Endodermal cell (in vitro differentiated cells): ENCODE data around the gene TLR1. TPM values are rescaled to one million over a fixed set of nuclear protein-coding genes. Genes with fewer than 3 reads are reported as not detected.

Experiments used
- DNase-seq: peaks from one replicate; pipeline ENCODE4 v3.0.0-alpha.2; 2017
- H3K27ac ChIP-seq: 2 replicates; pipeline ENCODE4 v1.5.1; 2013; ENCODE audit warnings: mild to moderate bottlenecking, low read depth, low read length, moderate library complexity
- H3K27me3 ChIP-seq: 2 replicates; pipeline ENCODE4 v1.6.1; 2013; ENCODE audit warnings: mild to moderate bottlenecking, low read length, moderate library complexity; ENCODE audit not compliant: insufficient read depth, control insufficient read depth, poor library complexity, severe bottlenecking
- H3K36me3 ChIP-seq: 2 replicates; pipeline ENCODE4 v1.7.0; 2013; ENCODE audit warnings: mild to moderate bottlenecking, low read length, moderate library complexity; ENCODE audit not compliant: control insufficient read depth, insufficient read depth
- H3K4me1 ChIP-seq: one replicate; pipeline ENCODE4 v1.7.0; 2013; ENCODE audit warnings: low read length; ENCODE audit not compliant: control insufficient read depth, insufficient read depth
- H3K4me3 ChIP-seq: 2 replicates; pipeline ENCODE4 v1.5.1; 2013; ENCODE audit warnings: mild to moderate bottlenecking, low read length, moderate library complexity
- H3K9ac ChIP-seq: 2 replicates; pipeline ENCODE4 v1.6.1; 2013; ENCODE audit warnings: mild to moderate bottlenecking, low read length, moderate library complexity; ENCODE audit not compliant: poor library complexity, severe bottlenecking; ENCODE audit errors: extremely low read depth
- H3K9me3 ChIP-seq: 2 replicates; pipeline ENCODE4 v1.6.1; 2013; ENCODE audit warnings: mild to moderate bottlenecking, low read length, moderate library complexity; ENCODE audit not compliant: control insufficient read depth
- H3K27ac Mint-ChIP-seq: 2 replicates; pipeline ENCODE4 v1.8.0; 2020; ENCODE audit warnings: mixed read lengths
- H3K27me3 Mint-ChIP-seq: 2 replicates; pipeline ENCODE4 v1.8.0; 2021; ENCODE audit warnings: mild to moderate bottlenecking, mixed read lengths; ENCODE audit not compliant: insufficient read depth
- H3K36me3 Mint-ChIP-seq: 2 replicates; pipeline ENCODE4 v1.8.0; 2020; ENCODE audit warnings: low read depth, mixed read lengths
- H3K4me1 Mint-ChIP-seq: 2 replicates; pipeline ENCODE4 v1.8.0; 2020; ENCODE audit warnings: mixed read lengths
- H3K4me3 Mint-ChIP-seq: 2 replicates; pipeline ENCODE4 v1.8.0; 2020; ENCODE audit warnings: mild to moderate bottlenecking, moderate library complexity, mixed read lengths
- H3K9me3 Mint-ChIP-seq: 2 replicates; pipeline ENCODE4 v1.8.0; 2020; ENCODE audit warnings: mild to moderate bottlenecking, mixed read lengths
- CTCF ChIP-seq: fragments of 200-600 bp; sonication (generic); conservative IDR thresholded peaks from 2 replicates; pipeline ENCODE4 v1.5.0; 2021; ENCODE audit warnings: antibody characterized with exemption, mild to moderate bottlenecking
- WGBS, 2 experiments: methylation state at CpG; one replicate each; pipeline versions ENCODE4 v1.1.5 to v1.1.7; 2013; ENCODE audit warnings: missing lambda C conversion rate in 2 of 2, mixed read lengths in 1 of 2; ENCODE audit not compliant: insufficient coverage in 1 of 2, insufficient read length in 1 of 2; 5-methylcytosine and 5-hydroxymethylcytosine counted together
- total RNA-seq, 2 donors: library from RNA; stranded (reverse); fragmentation: NEBNext Ultra II Directional in 1 of 2; extraction: Animal tissue kit (Norgen Biotek cat#: 25700) in 1 of 2; gene quantifications; 2 replicates in 1 of 2; 3 replicates in 1 of 2; pipeline ENCODE4 v1.2.1, GENCODE V29; 2021

The TLR1 gene
- total RNA-seq, 2 donors from 2014 or later, result 0.09 TPM; not detected in 1

GRCh38 chr4:38800366-38800765 lies 4.2 kb downstream of the TLR1 start:
- Histone ChIP-seq H3K4me1 (no peaks in the 10 kb centered on the region), H3K9me3 (no peaks in the 10 kb centered on the region), H3K9ac (no peak overlapping the region), H3K4me3 (no peak overlapping the region), H3K27me3 (no peaks in the 10 kb centered on the region), H3K27ac (no peak overlapping the region), H3K36me3 (no peaks in the 10 kb centered on the region)
- TF ChIP-seq CTCF, result no peak
- Mint-ChIP-seq H3K36me3 (no peaks in the 10 kb centered on the region), H3K27ac (no peak overlapping the region), H3K27me3 (no peaks in the 10 kb centered on the region), H3K9me3 (peaks cover 19% of the 10 kb centered on the region), H3K4me3 (no peak overlapping the region), H3K4me1 (no peaks in the 10 kb centered on the region)
- no peak for DNase-seq
- WGBS, 2 experiments, result 92% methylated on average over 2 of the region's 2 CpGs; no CpG with 5 or more reads in 1 of the 2 experiments

GRCh38 chr4:38795087-38795486 lies 9.5 kb downstream of the TLR1 start:
- H3K27ac Mint-ChIP-seq, result no peak overlapping the region
- no peaks in the 10 kb centered on the region for H3K27me3 Mint-ChIP-seq
- Histone ChIP-seq H3K27me3 (no peaks in the 10 kb centered on the region), H3K9ac (no peak overlapping the region), H3K27ac (no peak overlapping the region), H3K9me3 (no peaks in the 10 kb centered on the region), H3K36me3 (no peaks in the 10 kb centered on the region), H3K4me1 (no peaks in the 10 kb centered on the region), H3K4me3 (no peak overlapping the region)
- H3K4me1 Mint-ChIP-seq, result no peaks in the 10 kb centered on the region
- H3K36me3 Mint-ChIP-seq, result no peaks in the 10 kb centered on the region
- no peak for DNase-seq
- no peak overlapping the region for H3K4me3 Mint-ChIP-seq
- H3K9me3 Mint-ChIP-seq, result no peaks in the 10 kb centered on the region
- TF ChIP-seq CTCF, result no peak
- 80 to 90% methylated on average over 1 to 3 of the region's 3 CpGs for WGBS, 2 experiments

GRCh38 chr4:38794051-38794450 lies 10.5 kb downstream of the TLR1 start:
- DNase-seq, result no peak
- Mint-ChIP-seq H3K36me3 (no peaks in the 10 kb centered on the region), H3K9me3 (no peaks in the 10 kb centered on the region), H3K4me1 (no peaks in the 10 kb centered on the region), H3K27ac (no peak overlapping the region), H3K27me3 (no peaks in the 10 kb centered on the region), H3K4me3 (no peak overlapping the region)
- no peaks in the 10 kb centered on the region for H3K27me3 ChIP-seq
- H3K36me3 ChIP-seq, result no peaks in the 10 kb centered on the region
- no peak overlapping the region for H3K27ac ChIP-seq
- H3K4me1 ChIP-seq, result no peaks in the 10 kb centered on the region
- H3K9me3 ChIP-seq, result no peaks in the 10 kb centered on the region
- WGBS, 2 experiments, result 84 to 93% methylated on average over 2 of the region's 2 CpGs
- H3K9ac ChIP-seq, result no peak overlapping the region
- no peak overlapping the region for H3K4me3 ChIP-seq
- no peak for TF ChIP-seq CTCF
